Loucy (cell line): ENCODE results near the gene CT47A1.

Source experiments
- CTCF ChIP-seq: fragments of 200-600 bp; sonication (generic); conservative IDR thresholded peaks from 2 replicates; pipeline ENCODE4 v1.5.1; 2014; ENCODE audit warnings: mild to moderate bottlenecking, antibody characterized with exemption, low read length
- EZH2phosphoT487 ChIP-seq: fragments of 200-600 bp; IDR thresholded peaks from 2 replicates; pipeline ENCODE4 v1.6.1; 2018; ENCODE audit warnings: antibody characterized with exemption, mild to moderate bottlenecking, moderate library complexity, borderline replicate concordance

DNA sequence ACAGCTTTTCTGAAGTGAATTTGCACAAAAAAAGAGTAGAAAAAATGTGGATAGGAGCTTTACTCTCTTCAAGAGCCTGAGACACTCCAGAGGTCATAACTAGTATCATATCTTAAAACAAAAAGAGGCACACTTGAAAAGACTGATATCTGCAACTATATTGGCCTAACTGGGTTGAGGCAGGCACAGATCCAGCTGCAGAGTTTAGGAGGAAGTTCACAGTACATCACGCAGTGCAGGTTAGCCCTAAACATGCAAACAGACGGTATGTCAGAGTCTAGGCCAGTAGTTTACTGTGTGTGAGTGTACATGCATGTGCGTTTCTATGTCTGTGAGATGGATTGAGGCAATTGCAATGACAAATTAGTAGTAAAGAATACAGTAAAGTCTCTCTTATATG is 24.2 kb upstream of the CT47A1 start:
- no peak for TF ChIP-seq CTCF
- TF ChIP-seq EZH2phosphoT487, result no peak
